Astrocyte (in vitro differentiated cells and primary cell): Measurements from ENCODE around the gene TEF. TPM values are rescaled to one million over a fixed set of nuclear protein-coding genes. Genes with fewer than 3 reads are reported as not detected.
A peak's percentile ranks its signal among the peaks of the same experiment; 100 is the strongest.

Experiments
- DNase-seq: peaks from one replicate; pipeline ENCODE4 v3.0.0-alpha.2; 2010; ENCODE audit warnings: low read depth
- FAIRE-seq: peaks from 2 replicates; lab custom pipeline; 2011; peaks lifted over from hg19 to GRCh38; lab: Jason Lieb, UNC
- H2AFZ ChIP-seq: 2 replicates; pipeline ENCODE4 v1.6.0; 2012; ENCODE audit warnings: low read depth, low read length, inconsistent platforms
- H3K27ac ChIP-seq: 2 replicates; pipeline ENCODE4 v1.5.1; 2011; ENCODE audit warnings: low read depth, low read length, inconsistent platforms
- H3K27me3 ChIP-seq: 2 replicates; pipeline ENCODE4 v1.6.0; 2011; ENCODE audit warnings: low read length, inconsistent platforms; ENCODE audit not compliant: insufficient read depth
- H3K36me3 ChIP-seq: 2 replicates; pipeline ENCODE4 v1.5.1; 2011; ENCODE audit warnings: low read length, inconsistent platforms; ENCODE audit not compliant: insufficient read depth
- H3K4me1 ChIP-seq: 2 replicates; pipeline ENCODE4 v1.5.1; 2011; ENCODE audit warnings: low read length, inconsistent platforms; ENCODE audit not compliant: insufficient read depth
- H3K4me2 ChIP-seq: 2 replicates; pipeline ENCODE4 v1.6.0; 2012; ENCODE audit warnings: low read length, inconsistent platforms
- H3K4me3 ChIP-seq: 2 replicates; pipeline ENCODE4 v1.5.1; 2011; ENCODE audit warnings: low read depth, mild to moderate bottlenecking, low read length, inconsistent platforms; ENCODE audit not compliant: insufficient read depth
- H3K79me2 ChIP-seq: 2 replicates; pipeline ENCODE4 v1.6.0; 2012; ENCODE audit warnings: mild to moderate bottlenecking, low read length, inconsistent platforms; ENCODE audit not compliant: insufficient read depth
- H3K9ac ChIP-seq: 2 replicates; pipeline ENCODE4 v1.6.0; 2012; ENCODE audit warnings: mild to moderate bottlenecking, low read length, inconsistent platforms
- H3K9me3 ChIP-seq: 2 replicates; pipeline ENCODE4 v1.5.1; 2012; ENCODE audit warnings: low read depth, mild to moderate bottlenecking, low read length, inconsistent platforms; ENCODE audit not compliant: insufficient read depth
- H4K20me1 ChIP-seq: 2 replicates; pipeline ENCODE4 v1.6.0; 2012; ENCODE audit warnings: low read length, inconsistent platforms; ENCODE audit not compliant: insufficient read depth
- H3K27ac Mint-ChIP-seq: one replicate; pipeline ENCODE4 v1.8.0; 2021; ENCODE audit warnings: mild to moderate bottlenecking, mixed read lengths; ENCODE audit not compliant: unreplicated experiment
- H3K27me3 Mint-ChIP-seq: one replicate; pipeline ENCODE4 v1.8.0; 2021; ENCODE audit warnings: low read depth, mixed read lengths; ENCODE audit not compliant: unreplicated experiment
- H3K36me3 Mint-ChIP-seq: one replicate; pipeline ENCODE4 v1.8.0; 2021; ENCODE audit warnings: low read depth, mixed read lengths; ENCODE audit not compliant: unreplicated experiment
- H3K4me1 Mint-ChIP-seq: one replicate; pipeline ENCODE4 v1.8.0; 2021; ENCODE audit warnings: low read depth, mixed read lengths; ENCODE audit not compliant: unreplicated experiment
- H3K4me3 Mint-ChIP-seq: one replicate; pipeline ENCODE4 v1.8.0; 2021; ENCODE audit warnings: mild to moderate bottlenecking, moderate library complexity, mixed read lengths; ENCODE audit not compliant: unreplicated experiment
- H3K9me3 Mint-ChIP-seq: one replicate; pipeline ENCODE4 v1.8.0; 2021; ENCODE audit warnings: mild to moderate bottlenecking, mixed read lengths; ENCODE audit not compliant: unreplicated experiment
- CTCF ChIP-seq: IDR thresholded peaks from 2 replicates; pipeline ENCODE4 v1.5.1; 2011; ENCODE audit warnings: low read depth, mild to moderate bottlenecking, inconsistent platforms, low read length, moderate library complexity; ENCODE audit not compliant: insufficient read depth
- EZH2 ChIP-seq: IDR thresholded peaks from 2 replicates; pipeline ENCODE4 v1.6.1; 2012; ENCODE audit warnings: mild to moderate bottlenecking, low read length, inconsistent platforms; ENCODE audit not compliant: insufficient read depth
- total RNA-seq: library from RNA; stranded (reverse); gene quantifications from 2 replicates; pipeline ENCODE4 v1.2.1, GENCODE V29; 2021

The TEF gene
- total RNA-seq, 1 donor from 2014 or later: 6.3 TPM

GRCh38 chr22:41425660-41426365 is 44.1 kb downstream of the TEF start:
- Mint-ChIP-seq H3K36me3 (peaks cover 11% of the 10 kb centered on the region), H3K4me1 (peaks cover 6% of the 10 kb centered on the region), H3K27me3 (no peaks in the 10 kb centered on the region), H3K4me3 (peak overlapping the region; percentile 42), H3K9me3 (no peaks in the 10 kb centered on the region), H3K27ac (no peak overlapping the region)
- no peak overlapping the region for H3K9ac ChIP-seq
- no peak overlapping the region for H3K4me3 ChIP-seq
- H3K27ac ChIP-seq: no peak overlapping the region
- H3K9me3 ChIP-seq: no peaks in the 10 kb centered on the region
- no peak for TF ChIP-seq CTCF
- TF ChIP-seq EZH2: no peak
- no peaks in the 10 kb centered on the region for H3K27me3 ChIP-seq
- H3K36me3 ChIP-seq: no peaks in the 10 kb centered on the region
- H3K79me2 ChIP-seq: no peaks in the 10 kb centered on the region
- FAIRE-seq (no peak), DNase-seq (no peak)
- H3K4me2 ChIP-seq: no peak overlapping the region
- no peaks in the 10 kb centered on the region for H4K20me1 ChIP-seq
- H2AFZ ChIP-seq: no peak overlapping the region
- no peaks in the 10 kb centered on the region for H3K4me1 ChIP-seq

GRCh38 chr22:41429232-41429950 is 47.6 kb downstream of the TEF start:
- H3K36me3 Mint-ChIP-seq: peaks cover 16% of the 10 kb centered on the region
- Histone ChIP-seq H3K4me2 (no peak overlapping the region), H4K20me1 (peaks cover 30% of the 10 kb centered on the region), H3K4me3 (no peak overlapping the region), H3K9me3 (no peaks in the 10 kb centered on the region), H3K27ac (no peak overlapping the region), H3K79me2 (peaks cover 10% of the 10 kb centered on the region), H3K27me3 (no peaks in the 10 kb centered on the region), H3K4me1 (no peaks in the 10 kb centered on the region), H3K36me3 (peaks cover 6% of the 10 kb centered on the region), H2AFZ (no peak overlapping the region), H3K9ac (no peak overlapping the region)
- no peaks in the 10 kb centered on the region for H3K27me3 Mint-ChIP-seq
- no peak overlapping the region for H3K27ac Mint-ChIP-seq
- H3K9me3 Mint-ChIP-seq: no peaks in the 10 kb centered on the region
- no peak for FAIRE-seq
- peaks cover 6% of the 10 kb centered on the region for H3K4me1 Mint-ChIP-seq
- TF ChIP-seq CTCF (no peak), EZH2 (no peak)
- H3K4me3 Mint-ChIP-seq: no peak overlapping the region
- DNase-seq: no peak

- no peak overlapping the region for H3K4me2 ChIP-seq
- H2AFZ ChIP-seq: no peak overlapping the region
- DNase-seq (no peak), FAIRE-seq (no peak)
- peaks cover 35% of the 10 kb centered on the region for H4K20me1 ChIP-seq
- H3K9me3 Mint-ChIP-seq: no peaks in the 10 kb centered on the region
- no peaks in the 10 kb centered on the region for H3K9me3 ChIP-seq
- H3K4me1 Mint-ChIP-seq: peaks cover 6% of the 10 kb centered on the region
- H3K27me3 ChIP-seq: no peaks in the 10 kb centered on the region
- TF ChIP-seq EZH2 (no peak), CTCF (no peak)
- H3K4me3 ChIP-seq: no peak overlapping the region
- H3K27ac ChIP-seq: no peak overlapping the region
- H3K4me1 ChIP-seq: no peaks in the 10 kb centered on the region
- peaks cover 6% of the 10 kb centered on the region for H3K36me3 ChIP-seq
- H3K36me3 Mint-ChIP-seq: peaks cover 16% of the 10 kb centered on the region
- H3K9ac ChIP-seq: no peak overlapping the region
- peaks cover 15% of the 10 kb centered on the region for H3K79me2 ChIP-seq
- H3K27ac Mint-ChIP-seq: no peak overlapping the region
- no peaks in the 10 kb centered on the region for H3K27me3 Mint-ChIP-seq
- no peak overlapping the region for H3K4me3 Mint-ChIP-seq
These were observed 48.2 kb downstream of the TEF start for GRCh38 chr22:41429951-41430332.
